Smooth muscle cell (in vitro differentiated cells): ENCODE data around the gene SMURF2. TPM values are rescaled to one million over a fixed set of nuclear protein-coding genes. Genes with fewer than 3 reads are reported as not detected.

Experiments
- DNase-seq: peaks from one replicate; lab custom pipeline; 2025; ENCODE audit not compliant: unreplicated experiment; lab: John Stamatoyannopoulos, UW
- H2AFZ ChIP-seq: fragments of 200-600 bp; sonication (generic); 2 replicates; pipeline ENCODE4 v1.6.0; 2016; ENCODE audit warnings: antibody characterized with exemption, low read depth, mild to moderate bottlenecking
- H3F3A ChIP-seq: fragments of 200-600 bp; sonication (generic); 2 replicates; pipeline ENCODE4 v1.6.0; 2017; ENCODE audit warnings: antibody characterized with exemption, low read depth
- H3K27ac ChIP-seq: fragments of 200-600 bp; sonication (generic); 2 replicates; pipeline ENCODE4 v1.5.1; 2016; ENCODE audit warnings: low read depth, mild to moderate bottlenecking
- H3K27me3 ChIP-seq: fragments of 200-600 bp; sonication (generic); 2 replicates; pipeline ENCODE4 v1.6.1; 2016; ENCODE audit warnings: low read depth, mild to moderate bottlenecking
- H3K36me3 ChIP-seq: fragments of 200-600 bp; sonication (generic); 2 replicates; pipeline ENCODE4 v1.5.1; 2016; ENCODE audit warnings: low read depth
- H3K4me1 ChIP-seq: fragments of 200-600 bp; sonication (generic); 2 replicates; pipeline ENCODE4 v1.5.1; 2016; ENCODE audit warnings: low read depth
- H3K4me2 ChIP-seq: fragments of 200-600 bp; sonication (generic); 2 replicates; pipeline ENCODE4 v1.6.0; 2016; ENCODE audit warnings: mild to moderate bottlenecking
- H3K4me3 ChIP-seq: fragments of 200-600 bp; sonication (generic); 2 replicates; pipeline ENCODE4 v1.5.1; 2016; ENCODE audit warnings: mild to moderate bottlenecking
- H3K79me2 ChIP-seq: fragments of 200-600 bp; sonication (generic); 2 replicates; pipeline ENCODE4 v1.6.0; 2016; ENCODE audit warnings: low read depth, mild to moderate bottlenecking
- H3K9ac ChIP-seq: fragments of 200-600 bp; sonication (generic); 2 replicates; pipeline ENCODE4 v1.6.0; 2016; ENCODE audit warnings: low read depth
- H3K9me3 ChIP-seq: fragments of 200-600 bp; sonication (generic); replicated peaks from 2 replicates; pipeline ENCODE4 v1.5.1; 2016; ENCODE audit warnings: low read depth
- H4K20me1 ChIP-seq: fragments of 200-600 bp; sonication (generic); 2 replicates; pipeline ENCODE4 v1.6.0; 2016; ENCODE audit warnings: low read depth
- whole genome bisulfite sequencing: methylation state at CpG from one replicate; pipeline ENCODE4 v1.1.7; 2016; ENCODE audit warnings: low lambda C conversion rate; 5-methylcytosine and 5-hydroxymethylcytosine counted together
- polyA plus RNA-seq: library from polyadenylated mRNA; unstranded; fragments of >200 nt; fragmentation: Nextera tagmentation; extraction: Ambion mirVana; gene quantifications from 2 replicates; pipeline ENCODE4 v1.2.1, GENCODE V29; 2016
- total RNA-seq: library from RNA; depleted of rRNA; stranded (reverse); fragments of >200 nt; gene quantifications from 2 replicates; pipeline ENCODE4 v1.2.3, GENCODE V29; 2014
- TF ChIP-seq, protein P1 (sequence below): fragments of 200-600 bp; sonication (generic); IDR thresholded peaks from 2 replicates; pipeline ENCODE4 v1.5.1; 2017; ENCODE audit warnings: borderline replicate concordance, mild to moderate bottlenecking, antibody characterized with exemption; ENCODE audit not compliant: insufficient read depth, poor library complexity, severe bottlenecking

SMURF2 gene
- total and polyA plus RNA-seq, 2 experiments from 2014 or later: 38.9 to 91.2 TPM

DNA sequence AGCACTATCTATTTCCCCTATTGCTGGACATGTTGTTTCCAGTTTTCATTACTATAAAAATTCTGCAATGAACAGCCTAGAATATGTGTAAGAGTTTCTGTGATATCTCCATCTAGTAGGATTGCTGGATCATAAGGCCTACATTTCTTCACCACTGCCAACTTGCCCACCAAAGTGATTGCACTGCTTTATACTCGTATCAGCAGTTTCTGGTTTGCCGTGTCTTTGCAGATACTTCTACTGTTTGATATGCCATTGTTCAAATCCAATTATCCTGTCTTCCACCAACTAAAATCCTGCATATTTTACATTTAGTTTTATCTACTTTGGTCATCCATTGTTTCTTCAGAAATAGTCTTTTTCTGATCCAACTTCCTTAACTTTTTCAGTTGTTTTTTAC lies 134.2 kb downstream of the SMURF2 start:
- Histone ChIP-seq H3F3A (peaks cover 35% of the 10 kb centered on the region), H2AFZ (no peak overlapping the region), H3K4me1 (no peaks in the 10 kb centered on the region), H3K27ac (no peak overlapping the region), H3K9ac (no peak overlapping the region), H3K27me3 (no peaks in the 10 kb centered on the region), H4K20me1 (peaks cover 9% of the 10 kb centered on the region), H3K4me3 (no peak overlapping the region), H3K79me2 (no peaks in the 10 kb centered on the region), H3K9me3 (no peaks in the 10 kb centered on the region), H3K4me2 (no peak overlapping the region), H3K36me3 (peaks cover 46% of the 10 kb centered on the region)
- TF ChIP-seq, protein P1, sequence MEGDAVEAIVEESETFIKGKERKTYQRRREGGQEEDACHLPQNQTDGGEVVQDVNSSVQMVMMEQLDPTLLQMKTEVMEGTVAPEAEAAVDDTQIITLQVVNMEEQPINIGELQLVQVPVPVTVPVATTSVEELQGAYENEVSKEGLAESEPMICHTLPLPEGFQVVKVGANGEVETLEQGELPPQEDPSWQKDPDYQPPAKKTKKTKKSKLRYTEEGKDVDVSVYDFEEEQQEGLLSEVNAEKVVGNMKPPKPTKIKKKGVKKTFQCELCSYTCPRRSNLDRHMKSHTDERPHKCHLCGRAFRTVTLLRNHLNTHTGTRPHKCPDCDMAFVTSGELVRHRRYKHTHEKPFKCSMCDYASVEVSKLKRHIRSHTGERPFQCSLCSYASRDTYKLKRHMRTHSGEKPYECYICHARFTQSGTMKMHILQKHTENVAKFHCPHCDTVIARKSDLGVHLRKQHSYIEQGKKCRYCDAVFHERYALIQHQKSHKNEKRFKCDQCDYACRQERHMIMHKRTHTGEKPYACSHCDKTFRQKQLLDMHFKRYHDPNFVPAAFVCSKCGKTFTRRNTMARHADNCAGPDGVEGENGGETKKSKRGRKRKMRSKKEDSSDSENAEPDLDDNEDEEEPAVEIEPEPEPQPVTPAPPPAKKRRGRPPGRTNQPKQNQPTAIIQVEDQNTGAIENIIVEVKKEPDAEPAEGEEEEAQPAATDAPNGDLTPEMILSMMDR: no peak
- DNase-seq: no peak
- 93% methylated on average over 2 of the region's 2 CpGs for WGBS

- H3K36me3 ChIP-seq: peaks cover 27% of the 10 kb centered on the region
- H3K27ac ChIP-seq: no peak overlapping the region
- no peak for DNase-seq
- peaks cover 11% of the 10 kb centered on the region for H3K79me2 ChIP-seq
- no peak overlapping the region for H3K4me2 ChIP-seq
- H3K4me3 ChIP-seq: no peak overlapping the region
- no peaks in the 10 kb centered on the region for H3K4me1 ChIP-seq
- no peak overlapping the region for H3K9ac ChIP-seq
- H3F3A ChIP-seq: peaks cover 5% of the 10 kb centered on the region
- 99% methylated on average over 6 of the region's 6 CpGs for WGBS
- TF ChIP-seq, protein P1: no peak
- H4K20me1 ChIP-seq: peaks cover 30% of the 10 kb centered on the region
- no peaks in the 10 kb centered on the region for H3K9me3 ChIP-seq
- no peak overlapping the region for H2AFZ ChIP-seq
- H3K27me3 ChIP-seq: no peaks in the 10 kb centered on the region
Observed at GRCh38 chr17:64520359-64520758, 141.7 kb downstream of the SMURF2 start.

- Histone ChIP-seq H3K79me2 (peaks cover 11% of the 10 kb centered on the region), H3K9me3 (no peaks in the 10 kb centered on the region), H3K27me3 (no peaks in the 10 kb centered on the region), H3K4me2 (no peak overlapping the region), H4K20me1 (peaks cover 35% of the 10 kb centered on the region), H3F3A (peaks cover 5% of the 10 kb centered on the region), H3K4me3 (no peak overlapping the region), H3K36me3 (peaks cover 28% of the 10 kb centered on the region), H3K27ac (no peak overlapping the region), H2AFZ (no peak overlapping the region), H3K4me1 (no peaks in the 10 kb centered on the region), H3K9ac (no peak overlapping the region)
- TF ChIP-seq, protein P1: no peak
- no peak for DNase-seq
- WGBS: 97% methylated on average over 6 of the region's 6 CpGs
Observed at GRCh38 chr17:64519601-64520000, 142.5 kb downstream of the SMURF2 start.

DNA sequence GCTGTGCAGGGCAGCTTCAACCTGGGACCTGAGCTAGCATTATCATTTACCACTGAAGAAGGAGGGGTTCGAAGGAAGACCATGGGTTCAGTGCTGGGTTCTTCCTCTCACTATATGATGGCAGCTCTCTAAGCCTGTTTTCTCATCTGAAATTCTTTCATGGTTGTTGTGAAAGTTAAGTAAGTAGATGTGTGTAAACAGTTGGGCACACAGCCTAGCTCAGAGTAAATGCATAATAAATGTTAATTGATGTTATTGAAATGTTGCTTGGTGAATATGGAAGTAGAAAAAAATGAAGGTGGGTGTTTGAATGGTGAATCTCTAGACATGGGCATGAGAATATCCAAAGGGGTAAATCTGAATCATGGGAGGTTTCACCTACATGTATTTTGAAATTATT lies 146.3 kb downstream of the SMURF2 start:
- no peaks in the 10 kb centered on the region for H3F3A ChIP-seq

More for the DNA sequence above, 146.3 kb downstream of the SMURF2 start:
- peaks cover 25% of the 10 kb centered on the region for H3K79me2 ChIP-seq
- TF ChIP-seq, protein P1: no peak
- WGBS: 94% methylated on average over 1 of the region's 1 CpG
- H3K4me2 ChIP-seq: no peak overlapping the region
- H4K20me1 ChIP-seq: peaks cover 62% of the 10 kb centered on the region
- H3K4me3 ChIP-seq: no peak overlapping the region
- H3K27me3 ChIP-seq: no peaks in the 10 kb centered on the region
- no peaks in the 10 kb centered on the region for H3K9me3 ChIP-seq
- H3K9ac ChIP-seq: no peak overlapping the region
- no peak overlapping the region for H3K27ac ChIP-seq
- no peak overlapping the region for H2AFZ ChIP-seq
- DNase-seq: no peak
- no peaks in the 10 kb centered on the region for H3K4me1 ChIP-seq
- peaks cover 22% of the 10 kb centered on the region for H3K36me3 ChIP-seq
